Retina (tissue), 1 donor: ENCODE results near the gene UBR3.
"Not testable (repeated sequence)": the region's sequence is repeated elsewhere in the genome, so short reads cannot be mapped to it uniquely, and the experiment has no call there.

Experiments
- DNase-seq: peaks from one replicate; pipeline ENCODE4 v3.0.0-alpha.2; 2016

The UBR3 gene, protein sequence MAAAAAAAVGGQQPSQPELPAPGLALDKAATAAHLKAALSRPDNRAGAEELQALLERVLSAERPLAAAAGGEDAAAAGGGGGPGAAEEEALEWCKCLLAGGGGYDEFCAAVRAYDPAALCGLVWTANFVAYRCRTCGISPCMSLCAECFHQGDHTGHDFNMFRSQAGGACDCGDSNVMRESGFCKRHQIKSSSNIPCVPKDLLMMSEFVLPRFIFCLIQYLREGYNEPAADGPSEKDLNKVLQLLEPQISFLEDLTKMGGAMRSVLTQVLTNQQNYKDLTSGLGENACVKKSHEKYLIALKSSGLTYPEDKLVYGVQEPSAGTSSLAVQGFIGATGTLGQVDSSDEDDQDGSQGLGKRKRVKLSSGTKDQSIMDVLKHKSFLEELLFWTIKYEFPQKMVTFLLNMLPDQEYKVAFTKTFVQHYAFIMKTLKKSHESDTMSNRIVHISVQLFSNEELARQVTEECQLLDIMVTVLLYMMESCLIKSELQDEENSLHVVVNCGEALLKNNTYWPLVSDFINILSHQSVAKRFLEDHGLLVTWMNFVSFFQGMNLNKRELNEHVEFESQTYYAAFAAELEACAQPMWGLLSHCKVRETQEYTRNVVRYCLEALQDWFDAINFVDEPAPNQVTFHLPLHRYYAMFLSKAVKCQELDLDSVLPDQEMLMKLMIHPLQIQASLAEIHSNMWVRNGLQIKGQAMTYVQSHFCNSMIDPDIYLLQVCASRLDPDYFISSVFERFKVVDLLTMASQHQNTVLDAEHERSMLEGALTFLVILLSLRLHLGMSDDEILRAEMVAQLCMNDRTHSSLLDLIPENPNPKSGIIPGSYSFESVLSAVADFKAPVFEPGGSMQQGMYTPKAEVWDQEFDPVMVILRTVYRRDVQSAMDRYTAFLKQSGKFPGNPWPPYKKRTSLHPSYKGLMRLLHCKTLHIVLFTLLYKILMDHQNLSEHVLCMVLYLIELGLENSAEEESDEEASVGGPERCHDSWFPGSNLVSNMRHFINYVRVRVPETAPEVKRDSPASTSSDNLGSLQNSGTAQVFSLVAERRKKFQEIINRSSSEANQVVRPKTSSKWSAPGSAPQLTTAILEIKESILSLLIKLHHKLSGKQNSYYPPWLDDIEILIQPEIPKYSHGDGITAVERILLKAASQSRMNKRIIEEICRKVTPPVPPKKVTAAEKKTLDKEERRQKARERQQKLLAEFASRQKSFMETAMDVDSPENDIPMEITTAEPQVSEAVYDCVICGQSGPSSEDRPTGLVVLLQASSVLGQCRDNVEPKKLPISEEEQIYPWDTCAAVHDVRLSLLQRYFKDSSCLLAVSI (N-terminal part only)

DNA sequence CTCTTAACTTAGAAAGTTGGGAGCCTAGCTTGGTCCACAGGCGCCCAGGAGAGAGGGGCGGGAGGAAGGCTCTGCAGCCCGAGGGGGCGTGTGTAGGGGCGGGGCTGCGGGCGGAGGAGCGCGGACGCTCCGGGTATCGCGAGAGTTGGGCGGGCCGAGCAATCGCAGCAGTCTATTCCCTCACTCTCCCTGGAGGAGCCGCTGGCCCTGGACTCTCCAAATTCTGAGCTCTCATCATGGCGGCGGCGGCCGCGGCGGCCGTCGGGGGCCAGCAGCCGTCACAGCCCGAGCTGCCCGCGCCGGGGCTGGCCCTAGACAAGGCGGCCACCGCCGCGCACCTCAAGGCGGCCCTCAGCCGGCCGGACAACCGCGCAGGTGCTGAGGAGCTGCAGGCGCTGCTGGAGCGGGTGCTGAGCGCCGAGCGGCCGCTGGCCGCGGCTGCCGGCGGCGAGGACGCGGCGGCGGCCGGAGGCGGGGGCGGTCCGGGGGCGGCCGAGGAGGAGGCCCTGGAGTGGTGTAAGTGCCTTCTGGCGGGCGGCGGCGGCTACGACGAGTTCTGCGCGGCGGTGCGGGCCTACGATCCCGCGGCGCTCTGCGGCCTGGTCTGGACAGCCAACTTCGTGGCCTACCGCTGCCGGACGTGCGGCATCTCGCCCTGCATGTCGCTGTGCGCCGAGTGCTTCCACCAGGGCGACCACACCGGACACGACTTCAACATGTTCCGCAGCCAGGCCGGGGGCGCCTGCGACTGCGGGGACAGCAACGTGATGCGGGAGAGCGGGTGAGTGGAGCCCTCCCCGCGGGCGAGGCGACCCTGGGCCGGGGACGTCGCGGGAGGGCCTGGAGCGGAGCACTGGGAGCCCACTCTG lies at the start of gene UBR3:
UBR3 (plus strand) TSS at position 183 of the 869 bp plus-strand sequence; CDS start at position 237, 54 bp downstream.
- DNase-seq, result peak; percentile 89

- DNase-seq, result no peak
These were observed 48.8 kb upstream of the UBR3 start for GRCh38 chr2:169778446-169778845.

- DNase-seq, result no peak
These were observed 45.8 kb upstream of the UBR3 start for GRCh38 chr2:169781249-169782013.

DNA sequence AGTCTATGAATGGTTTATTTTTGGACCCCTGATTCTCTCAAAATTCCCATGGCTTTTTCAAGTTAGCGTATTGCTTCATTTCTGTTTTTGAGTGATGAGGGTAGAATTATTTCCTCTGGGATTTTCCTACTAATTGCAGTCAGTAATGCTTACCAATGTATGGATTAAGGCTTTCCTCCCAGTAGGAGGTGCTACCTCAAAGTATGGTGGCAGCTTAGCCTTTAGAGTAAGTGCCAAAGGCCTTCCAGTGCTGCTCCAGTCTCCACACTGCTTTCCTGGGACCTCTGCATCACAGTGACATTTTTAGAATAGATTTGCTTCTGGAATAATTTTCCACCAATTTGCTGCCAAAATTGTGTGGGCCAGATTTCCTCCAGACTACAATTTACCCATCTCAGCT lies 44.7 kb upstream of the UBR3 start:
- DNase-seq, result no peak

DNA sequence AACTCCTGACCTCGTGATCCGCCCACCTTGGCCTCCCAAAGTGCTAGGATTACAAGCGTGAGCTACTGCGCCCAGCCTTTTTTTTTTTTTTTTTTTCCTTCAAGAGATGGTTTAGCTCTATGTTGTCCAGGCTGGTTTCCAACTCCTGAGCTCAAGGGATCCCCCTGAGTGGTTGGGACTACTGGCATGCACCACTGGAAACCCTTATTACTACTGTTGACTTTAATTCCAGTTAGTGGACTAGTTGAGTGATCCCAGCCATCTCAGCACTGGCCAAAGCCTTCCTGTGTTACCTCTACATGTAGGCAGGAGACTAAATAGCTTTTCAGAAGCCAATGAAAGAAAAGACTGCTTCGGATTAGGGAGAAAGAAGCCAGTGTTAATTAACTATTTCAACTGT lies 36.7 kb upstream of the UBR3 start:
- no peak for DNase-seq

DNA sequence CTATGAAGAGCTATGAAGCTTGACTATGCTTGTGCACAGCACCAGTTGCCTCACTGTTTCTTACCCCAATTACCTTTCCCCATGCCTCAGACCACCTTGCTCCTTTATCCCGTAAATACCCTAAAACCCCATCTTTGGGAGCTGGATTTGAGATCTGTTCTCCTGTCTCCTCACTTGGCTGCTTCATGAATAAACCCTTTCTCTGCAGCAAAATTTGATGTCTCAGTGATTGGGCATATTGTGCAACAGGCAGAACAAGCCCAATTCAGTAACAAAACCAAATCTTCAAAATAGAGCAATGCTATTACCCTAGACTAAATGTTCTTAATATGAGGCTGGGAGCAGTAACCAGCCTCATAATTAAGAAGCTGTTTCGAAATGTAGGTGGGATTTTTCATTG lies 32.1 kb upstream of the UBR3 start:
- no peak for DNase-seq

DNA sequence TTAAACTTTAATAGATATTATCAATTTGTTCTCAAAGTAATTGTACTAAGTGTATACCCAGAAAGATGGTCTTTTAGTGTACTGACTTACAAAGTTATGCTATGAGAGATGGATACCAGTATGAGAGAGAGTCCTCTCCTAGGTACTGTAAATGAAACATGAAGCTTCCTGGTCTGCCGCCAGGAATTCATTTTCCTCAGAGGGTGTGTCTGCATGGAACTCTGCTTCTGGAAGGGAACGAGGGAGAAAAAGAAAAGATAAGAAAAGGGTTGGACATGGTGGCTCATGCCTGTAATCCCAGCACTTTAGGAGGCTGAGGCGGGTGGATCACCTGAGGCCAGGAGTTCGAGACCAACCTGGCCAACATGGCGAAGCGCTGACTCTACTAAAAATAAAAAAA lies 30.8 kb upstream of the UBR3 start:
- no peak for DNase-seq

GRCh38 chr2:169797601-169798000 lies 29.7 kb upstream of the UBR3 start:
- DNase-seq, result no peak

DNA sequence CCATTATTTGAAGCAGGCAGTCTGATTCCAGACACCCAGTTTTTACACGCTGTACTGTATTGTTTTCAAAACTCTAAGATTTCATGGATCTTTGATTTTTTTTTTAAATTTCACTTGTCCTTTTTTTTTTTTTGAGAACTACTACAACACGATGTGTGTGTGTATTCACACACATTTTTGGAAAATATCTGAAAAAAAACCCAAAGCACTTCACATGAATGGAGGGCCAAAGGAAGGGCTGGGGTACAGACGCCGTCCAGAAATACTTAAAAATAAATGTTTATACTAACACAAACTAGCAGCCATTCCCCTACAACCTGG lies 28.9 kb upstream of the UBR3 start:
- no peak for DNase-seq

DNA sequence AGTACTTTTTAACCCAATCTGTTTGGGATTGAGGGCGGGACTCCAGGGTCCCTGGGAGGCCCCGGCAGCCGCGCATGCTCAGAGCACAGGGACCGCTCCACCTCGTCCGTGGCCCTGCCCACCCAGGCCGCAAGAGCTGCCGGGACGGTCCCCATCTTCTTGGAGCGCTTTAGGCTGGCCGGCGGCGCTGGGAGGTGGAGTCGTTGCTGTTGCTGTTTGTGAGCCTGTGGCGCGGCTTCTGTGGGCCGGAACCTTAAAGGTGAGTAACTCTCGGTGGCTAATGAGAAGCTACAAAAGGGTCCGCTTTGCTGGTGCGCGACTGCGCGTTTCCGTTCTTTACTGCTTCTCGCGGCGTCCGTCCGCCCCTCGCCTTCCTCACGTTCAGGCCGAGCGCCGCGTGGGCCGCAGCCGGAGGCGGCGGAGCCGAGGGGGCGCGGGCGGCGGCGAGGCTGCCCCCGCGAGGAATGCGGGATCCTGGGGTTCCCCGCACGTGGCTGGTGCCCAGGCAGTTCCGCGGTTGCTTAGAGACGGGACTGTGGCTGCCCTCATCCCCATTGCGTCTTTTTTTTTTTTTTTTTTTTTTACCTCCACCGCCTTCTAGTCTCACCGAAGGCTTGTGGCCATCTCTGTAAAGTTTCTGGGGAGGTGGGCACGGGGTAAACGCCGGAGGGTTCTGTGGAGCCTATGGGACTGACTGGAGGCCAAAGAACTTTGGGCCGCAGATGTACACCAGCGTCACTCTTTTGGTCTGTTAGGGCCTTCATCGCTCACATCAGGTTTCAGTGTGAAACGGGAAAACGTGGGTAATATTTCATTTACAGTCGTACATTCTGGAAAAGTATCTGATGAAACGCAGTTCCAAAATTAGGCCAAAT lies 28.3 kb upstream of the UBR3 start, which contains the start of gene SSB:
SSB (plus strand) TSS at position 154 of the 875 bp plus-strand sequence. CDS start 2,090 bp downstream, outside the sequence.
- DNase-seq, result peak; percentile 95

GRCh38 chr2:169803480-169803879 lies 23.8 kb upstream of the UBR3 start:
- DNase-seq, result no peak

DNA sequence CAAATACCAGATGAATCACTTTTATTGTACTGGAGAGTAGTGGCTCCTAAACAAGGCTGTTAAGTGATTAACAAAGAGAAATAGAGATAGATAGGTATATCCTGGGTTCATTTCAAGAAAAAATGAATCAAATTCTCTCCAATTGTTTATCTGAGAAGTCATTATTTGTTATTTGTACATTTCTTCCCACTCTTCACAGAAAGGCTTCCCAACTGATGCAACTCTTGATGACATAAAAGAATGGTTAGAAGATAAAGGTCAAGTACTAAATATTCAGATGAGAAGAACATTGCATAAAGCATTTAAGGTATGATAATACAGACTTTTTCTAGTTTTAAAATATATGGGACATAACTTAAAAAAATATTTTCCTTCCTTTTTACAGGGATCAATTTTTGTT lies 20.7 kb upstream of the UBR3 start:
- no peak for DNase-seq

GRCh38 chr2:169808221-169808620 lies 19.0 kb upstream of the UBR3 start:
- no peak for DNase-seq

GRCh38 chr2:169815849-169816248 lies 11.4 kb upstream of the UBR3 start:
- DNase-seq, result no peak

GRCh38 chr2:169816961-169817360 lies 10.3 kb upstream of the UBR3 start:
- DNase-seq, result not testable (repeated sequence)

GRCh38 chr2:169817369-169817768 lies 9.9 kb upstream of the UBR3 start:
- not testable (repeated sequence) for DNase-seq

- no peak for DNase-seq
These were observed 9.0 kb upstream of the UBR3 start for GRCh38 chr2:169818241-169818640.

GRCh38 chr2:169819106-169819505 lies 8.1 kb upstream of the UBR3 start:
- no peak for DNase-seq

- DNase-seq, result not testable (repeated sequence)
These were observed 7.2 kb upstream of the UBR3 start for GRCh38 chr2:169820101-169820500.

- DNase-seq, result no peak
These were observed 5.2 kb upstream of the UBR3 start for GRCh38 chr2:169822036-169822435.
